ENCODE results near the gene SLFN11. TPM values are rescaled to one million over a fixed set of nuclear protein-coding genes. Genes with fewer than 3 reads are reported as not detected.
A peak's percentile ranks its signal among the peaks of the same experiment; 100 is the strongest.

Gene SLFN11
- total and polyA plus RNA-seq, 12 donors = 4.3 to 25.7 (median 17.1) TPM

- 13 to 17% methylated on average over 5 of the region's 5 CpGs for WGBS, 2 donors
- DNase-seq (peak; percentile 18 to 63), ATAC-seq (peak; percentile 18 to 81 (median 58))
- TF ChIP-seq CTCF (IDR thresholded peaks at IDR 0.05) = no peak
- peaks cover 7 to 35% (median 33%) of the 10 kb centered on the region in 9 donors for H3K4me1 ChIP-seq
- H3K27ac ChIP-seq = peak overlapping the region; percentile 26 to 91 (median 80)
- peak overlapping the region in 1 of 10 donors; percentile 53 for H3K4me3 ChIP-seq
- no peaks in the 10 kb centered on the region for H3K36me3 ChIP-seq
- intact Hi-C loops (cut with DNase I) = loop anchor here in 6 of 10 donors (1.0 to 10.0 kb wide), 7 partner anchors 31 to 430 kb away; partner anchors contain the start of genes SLFN11 (in 2 of the 6) and SLFN12 (in 1 of the 6)
- H3K9me3 ChIP-seq = no peaks in the 10 kb centered on the region
- H3K27me3 ChIP-seq = no peaks in the 10 kb centered on the region
These were observed 58.1 kb downstream of the SLFN11 start for GRCh38 chr17:35315283-35315682.

GRCh38 chr17:35314415-35315216 is 58.8 kb downstream of the SLFN11 start:
- Histone ChIP-seq H3K9me3 (no peaks in the 10 kb centered on the region), H3K36me3 (no peaks in the 10 kb centered on the region), H3K4me3 (peak overlapping the region in 6 of 10 donors; percentile 31 to 58 (median 54)), H3K4me1 (peaks cover 7 to 35% (median 33%) of the 10 kb centered on the region in 9 donors), H3K27me3 (no peaks in the 10 kb centered on the region), H3K27ac (peak overlapping the region; percentile 26 to 91 (median 80))
- WGBS, 2 donors = 73 to 75% methylated on average over 9 of the region's 9 CpGs
- DNase-seq (peak in 1 of 2 donors; percentile 17), ATAC-seq (peak in 5 of 8 donors; percentile 3 to 52 (median 18))
- intact Hi-C loops (cut with DNase I) = loop anchor here in 8 of 10 donors (1.0 to 10.0 kb wide), 11 partner anchors 32 to 433 kb away; partner anchors contain the start of genes SLFN11 (in 2 of the 8), SLFN12L (in 2 of the 8) and SLFN12 (in 1 of the 8)
- no peak for TF ChIP-seq CTCF (IDR thresholded peaks at IDR 0.05)

GRCh38 chr17:35313875-35314409 is 59.5 kb downstream of the SLFN11 start:
- 18 to 22% methylated on average over 19 of the region's 19 CpGs for WGBS, 2 donors
- peak overlapping the region in 9 of 10 donors; percentile 31 to 58 (median 53) for H3K4me3 ChIP-seq

More at GRCh38 chr17:35313875-35314409, 59.5 kb downstream of the SLFN11 start:
- ATAC-seq (peak; percentile 31 to 74 (median 56)), DNase-seq (peak; percentile 70 to 79)
- no peak for TF ChIP-seq CTCF (IDR thresholded peaks at IDR 0.05)
- peaks cover 0 to 6% (median 0%) of the 10 kb centered on the region in 11 donors for H3K9me3 ChIP-seq
- H3K36me3 ChIP-seq = no peaks in the 10 kb centered on the region
- H3K27ac ChIP-seq = peak overlapping the region; percentile 25 to 91 (median 80)
- no peaks in the 10 kb centered on the region for H3K27me3 ChIP-seq
- intact Hi-C loops (cut with DNase I) = loop anchor here in 9 of 10 donors (2.0 to 10.0 kb wide), 13 partner anchors 33 to 433 kb away; partner anchors contain the start of genes SLFN11 (in 2 of the 9), SLFN12 (in 2 of the 9) and SLFN12L (in 2 of the 9)
- peaks cover 7 to 35% (median 33%) of the 10 kb centered on the region in 9 donors for H3K4me1 ChIP-seq

Measured in heart right ventricle (tissue), 16 donors.